ENCODE data around the gene MALAT1. TPM values are rescaled to one million over a fixed set of nuclear protein-coding genes. Genes with fewer than 3 reads are reported as not detected.
A peak's percentile ranks its signal among the peaks of the same experiment; 100 is the strongest.

Gene MALAT1
- total and polyA plus RNA-seq, 10 of the 15 experiments (the other 5 are each of a cell fraction or from before 2014, with no cell fraction given): 448 to 8,160 (median 2,019) TPM

DNA sequence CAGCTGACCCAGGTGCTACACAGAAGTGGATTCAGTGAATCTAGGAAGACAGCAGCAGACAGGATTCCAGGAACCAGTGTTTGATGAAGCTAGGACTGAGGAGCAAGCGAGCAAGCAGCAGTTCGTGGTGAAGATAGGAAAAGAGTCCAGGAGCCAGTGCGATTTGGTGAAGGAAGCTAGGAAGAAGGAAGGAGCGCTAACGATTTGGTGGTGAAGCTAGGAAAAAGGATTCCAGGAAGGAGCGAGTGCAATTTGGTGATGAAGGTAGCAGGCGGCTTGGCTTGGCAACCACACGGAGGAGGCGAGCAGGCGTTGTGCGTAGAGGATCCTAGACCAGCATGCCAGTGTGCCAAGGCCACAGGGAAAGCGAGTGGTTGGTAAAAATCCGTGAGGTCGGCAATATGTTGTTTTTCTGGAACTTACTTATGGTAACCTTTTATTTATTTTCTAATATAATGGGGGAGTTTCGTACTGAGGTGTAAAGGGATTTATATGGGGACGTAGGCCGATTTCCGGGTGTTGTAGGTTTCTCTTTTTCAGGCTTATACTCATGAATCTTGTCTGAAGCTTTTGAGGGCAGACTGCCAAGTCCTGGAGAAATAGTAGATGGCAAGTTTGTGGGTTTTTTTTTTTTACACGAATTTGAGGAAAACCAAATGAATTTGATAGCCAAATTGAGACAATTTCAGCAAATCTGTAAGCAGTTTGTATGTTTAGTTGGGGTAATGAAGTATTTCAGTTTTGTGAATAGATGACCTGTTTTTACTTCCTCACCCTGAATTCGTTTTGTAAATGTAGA is 1.7 kb downstream of the MALAT1 start (continued):
- no peak for TF ChIP-seq MEF2B (IDR thresholded peaks at IDR 0.05; ENCODE audit: partially characterized antibody, poor library complexity, severe bottlenecking)
- no peak for TF ChIP-seq ZNF207 (IDR thresholded peaks at IDR 0.05; ENCODE audit: borderline replicate concordance)
- no peak for TF ChIP-seq ASH2L (IDR thresholded peaks at IDR 0.05; ENCODE audit: borderline replicate concordance, low read depth)
- TF ChIP-seq ZBTB4 (CRISPR knock-in tag; IDR thresholded peaks at IDR 0.05): no peak
- TF ChIP-seq SP1 (IDR thresholded peaks at IDR 0.05; ENCODE audit: low read depth, low read length): no peak
- TF ChIP-seq FOXM1 (IDR thresholded peaks at IDR 0.05; ENCODE audit: low read depth, low read length): no peak
- TF ChIP-seq RUNX3 (IDR thresholded peaks at IDR 0.05; ENCODE audit: low read length): no peak
- TF ChIP-seq, protein P1, sequence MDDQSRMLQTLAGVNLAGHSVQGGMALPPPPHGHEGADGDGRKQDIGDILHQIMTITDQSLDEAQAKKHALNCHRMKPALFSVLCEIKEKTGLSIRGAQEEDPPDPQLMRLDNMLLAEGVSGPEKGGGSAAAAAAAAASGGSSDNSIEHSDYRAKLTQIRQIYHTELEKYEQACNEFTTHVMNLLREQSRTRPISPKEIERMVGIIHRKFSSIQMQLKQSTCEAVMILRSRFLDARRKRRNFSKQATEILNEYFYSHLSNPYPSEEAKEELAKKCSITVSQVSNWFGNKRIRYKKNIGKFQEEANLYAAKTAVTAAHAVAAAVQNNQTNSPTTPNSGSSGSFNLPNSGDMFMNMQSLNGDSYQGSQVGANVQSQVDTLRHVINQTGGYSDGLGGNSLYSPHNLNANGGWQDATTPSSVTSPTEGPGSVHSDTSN (IDR thresholded peaks at IDR 0.05; ENCODE audit: insufficient replicate concordance, low read depth, low read length): no peak
- TF ChIP-seq IKZF1 (conservative IDR thresholded peaks at IDR 0.05): 0 out of 2 replicates have a peak, but pooled peaks have one; percentile 28
- no peak for TF ChIP-seq EZH2 (IDR thresholded peaks at IDR 0.05; ENCODE audit: borderline replicate concordance, control insufficient read depth, low read depth, low read length)
- TF ChIP-seq NRF1 (conservative IDR thresholded peaks at IDR 0.05; ENCODE audit: low read depth, low read length): no peak
- no peak for TF ChIP-seq RB1 (IDR thresholded peaks at IDR 0.05; ENCODE audit: borderline replicate concordance)
- TF ChIP-seq HDAC2 (IDR thresholded peaks at IDR 0.05): no peak
- no peak for TF ChIP-seq MEF2A (IDR thresholded peaks at IDR 0.05; ENCODE audit: insufficient read depth, low read depth, low read length)
- TF ChIP-seq MXI1 (IDR thresholded peaks at IDR 0.05; ENCODE audit: low read depth, low read length): no peak
- TF ChIP-seq GABPA (IDR thresholded peaks at IDR 0.05; ENCODE audit: low read depth): no peak
- no peak for TF ChIP-seq CEBPZ (IDR thresholded peaks at IDR 0.05; ENCODE audit: low read depth, low read length)
- TF ChIP-seq NR2F1 (conservative IDR thresholded peaks at IDR 0.05): no peak
- TF ChIP-seq CBX3 (IDR thresholded peaks at IDR 0.05; ENCODE audit: borderline replicate concordance, low read depth): no peak
- peak; percentile 21; the same call in 1 of the 2 replicates for TF ChIP-seq MYB (IDR thresholded peaks at IDR 0.05; ENCODE audit: borderline replicate concordance, low read depth, low read length)
- no peak for TF ChIP-seq NFYB (IDR thresholded peaks at IDR 0.05; ENCODE audit: insufficient read depth, low read depth, low read length)

Data from GM12878 (cell line).